ENCODE results near the gene ARID5A. TPM values are rescaled to one million over a fixed set of nuclear protein-coding genes. Genes with fewer than 3 reads are reported as not detected.

Gene ARID5A
- total RNA-seq, 2 donors from 2014 or later: 81.4 to 115 TPM

- H3K4me3 Mint-ChIP-seq: peak overlapping the region; percentile 34
- no peaks in the 10 kb centered on the region for H3K9me3 Mint-ChIP-seq
- H3K27ac Mint-ChIP-seq: peak overlapping the region; percentile 50 to 83
- H3K27me3 Mint-ChIP-seq: no peaks in the 10 kb centered on the region
- DNase-seq (ENCODE audit: low spot score) (no peak), ATAC-seq (peak; percentile 41)
- peaks cover 18 to 26% of the 10 kb centered on the region in 2 donors for H3K4me1 Mint-ChIP-seq (ENCODE audit: low read depth in 2 of 2)
- no peaks in the 10 kb centered on the region for H3K36me3 Mint-ChIP-seq
These were observed 34.4 kb upstream of the ARID5A start for GRCh38 chr2:96501886-96502810.

GRCh38 chr2:96502891-96503636, 33.5 kb upstream of the ARID5A start:
- no peaks in the 10 kb centered on the region for H3K9me3 Mint-ChIP-seq
- H3K36me3 Mint-ChIP-seq: no peaks in the 10 kb centered on the region
- H3K4me3 Mint-ChIP-seq: no peak overlapping the region
- DNase-seq (ENCODE audit: low spot score) (no peak), ATAC-seq (no peak)
- H3K4me1 Mint-ChIP-seq (ENCODE audit: low read depth in 2 of 2): peaks cover 25 to 29% of the 10 kb centered on the region in 2 donors
- no peak overlapping the region for H3K27ac Mint-ChIP-seq
- H3K27me3 Mint-ChIP-seq: no peaks in the 10 kb centered on the region

- H3K4me3 Mint-ChIP-seq: no peak overlapping the region
- no peak for DNase-seq (ENCODE audit: low spot score)
- no peaks in the 10 kb centered on the region for H3K9me3 Mint-ChIP-seq
- peaks cover 26 to 27% of the 10 kb centered on the region in 2 donors for H3K4me1 Mint-ChIP-seq (ENCODE audit: low read depth in 2 of 2)
- no peak overlapping the region for H3K27ac Mint-ChIP-seq
- no peaks in the 10 kb centered on the region for H3K36me3 Mint-ChIP-seq
- H3K27me3 Mint-ChIP-seq: no peaks in the 10 kb centered on the region
- ATAC-seq: no peak
These were observed 32.8 kb upstream of the ARID5A start for GRCh38 chr2:96503637-96504243.

- H3K36me3 Mint-ChIP-seq: no peaks in the 10 kb centered on the region
- ATAC-seq: no peak
These were observed 31.2 kb upstream of the ARID5A start, which contains the start of gene NEURL3 for GRCh38 chr2:96505231-96505889. Gene NEURL3 (minus strand): TSS chr2:96505357. CDS start chr2:96505286, 71 bp downstream.

GRCh38 chr2:96506016-96506906, 30.3 kb upstream of the ARID5A start:
- H3K9me3 Mint-ChIP-seq: no peaks in the 10 kb centered on the region
- H3K4me1 Mint-ChIP-seq (ENCODE audit: low read depth in 2 of 2): peaks cover 34 to 45% of the 10 kb centered on the region in 2 donors
- ATAC-seq (no peak), DNase-seq (ENCODE audit: low spot score) (no peak)
- H3K27me3 Mint-ChIP-seq: peaks cover 14 to 17% of the 10 kb centered on the region in 2 donors
- H3K4me3 Mint-ChIP-seq: no peak overlapping the region
- H3K27ac Mint-ChIP-seq: no peak overlapping the region
- no peaks in the 10 kb centered on the region for H3K36me3 Mint-ChIP-seq

More at GRCh38 chr2:96505231-96505889, 31.2 kb upstream of the ARID5A start, which contains the start of gene NEURL3:
- Mint-ChIP-seq H3K27ac (no peak within 1 kb of the TSS), H3K9me3 (no peaks in the 10 kb centered on the region), H3K27me3 (peaks cover 5 to 8% of the 10 kb centered on the region in 2 donors), H3K4me3 (no peak within 1 kb of the TSS), H3K4me1 (ENCODE audit: low read depth in 2 of 2) (peaks cover 38 to 41% of the 10 kb centered on the region in 2 donors)
- no peak for DNase-seq (ENCODE audit: low spot score)

- peaks cover 16 to 19% of the 10 kb centered on the region in 2 donors for H3K27me3 Mint-ChIP-seq
- no peaks in the 10 kb centered on the region for H3K36me3 Mint-ChIP-seq
- H3K27ac Mint-ChIP-seq: no peak overlapping the region
- peaks cover 29 to 42% of the 10 kb centered on the region in 2 donors for H3K4me1 Mint-ChIP-seq (ENCODE audit: low read depth in 2 of 2)
- ATAC-seq (no peak), DNase-seq (ENCODE audit: low spot score) (no peak)
- H3K9me3 Mint-ChIP-seq: no peaks in the 10 kb centered on the region
- peak overlapping the region; percentile 73 for H3K4me3 Mint-ChIP-seq
These were observed 29.7 kb upstream of the ARID5A start for GRCh38 chr2:96506907-96507240.

GRCh38 chr2:96507957-96508520, 28.5 kb upstream of the ARID5A start:
- H3K27me3 Mint-ChIP-seq: peaks cover 16 to 22% of the 10 kb centered on the region in 2 donors
- peak overlapping the region in 1 of 2 donors; percentile 62 for H3K27ac Mint-ChIP-seq
- no peaks in the 10 kb centered on the region for H3K9me3 Mint-ChIP-seq
- H3K4me3 Mint-ChIP-seq: peak overlapping the region; percentile 73
- peaks cover 25 to 39% of the 10 kb centered on the region in 2 donors for H3K4me1 Mint-ChIP-seq (ENCODE audit: low read depth in 2 of 2)
- ATAC-seq (peak; percentile 91 to 92), DNase-seq (ENCODE audit: low spot score) (peak; percentile 89)
- H3K36me3 Mint-ChIP-seq: no peaks in the 10 kb centered on the region

- peak overlapping the region; percentile 34 for H3K4me3 Mint-ChIP-seq
- no peaks in the 10 kb centered on the region for H3K9me3 Mint-ChIP-seq
- DNase-seq (ENCODE audit: low spot score): no peak
- H3K4me1 Mint-ChIP-seq (ENCODE audit: low read depth in 2 of 2): peaks cover 25 to 39% of the 10 kb centered on the region in 2 donors
- ATAC-seq: no peak
- no peaks in the 10 kb centered on the region for H3K36me3 Mint-ChIP-seq
- H3K27me3 Mint-ChIP-seq: peaks cover 16 to 22% of the 10 kb centered on the region in 2 donors
- H3K27ac Mint-ChIP-seq: peak overlapping the region in 1 of 2 donors; percentile 12
These were observed 27.9 kb upstream of the ARID5A start for GRCh38 chr2:96508521-96509113.

- peak overlapping the region; percentile 34 for H3K4me3 Mint-ChIP-seq
- H3K36me3 Mint-ChIP-seq: no peaks in the 10 kb centered on the region
- peak; percentile 76 to 84 for ATAC-seq
- H3K4me1 Mint-ChIP-seq (ENCODE audit: low read depth in 2 of 2): peaks cover 25 to 39% of the 10 kb centered on the region in 2 donors
- H3K27me3 Mint-ChIP-seq: peaks cover 16 to 22% of the 10 kb centered on the region in 2 donors
- peak; percentile 81 for DNase-seq (ENCODE audit: low spot score)
- peak overlapping the region in 1 of 2 donors; percentile 12 for H3K27ac Mint-ChIP-seq
- no peaks in the 10 kb centered on the region for H3K9me3 Mint-ChIP-seq
These were observed 27.3 kb upstream of the ARID5A start for GRCh38 chr2:96509114-96509846.

GRCh38 chr2:96509847-96510230, 26.7 kb upstream of the ARID5A start:
- Mint-ChIP-seq H3K36me3 (no peaks in the 10 kb centered on the region), H3K27ac (peak overlapping the region in 1 of 2 donors; percentile 64), H3K4me3 (peak overlapping the region; percentile 32), H3K4me1 (ENCODE audit: low read depth in 2 of 2) (peaks cover 25 to 39% of the 10 kb centered on the region in 2 donors), H3K27me3 (peaks cover 16 to 22% of the 10 kb centered on the region in 2 donors), H3K9me3 (no peaks in the 10 kb centered on the region)
- ATAC-seq (no peak), DNase-seq (ENCODE audit: low spot score) (no peak)

GRCh38 chr2:96510931-96511595, 25.5 kb upstream of the ARID5A start:
- DNase-seq (ENCODE audit: low spot score) (no peak), ATAC-seq (no peak)
- Mint-ChIP-seq H3K36me3 (peaks cover 2% of the 10 kb centered on the region), H3K27ac (peak overlapping the region; percentile 6 to 64), H3K27me3 (peaks cover 16 to 22% of the 10 kb centered on the region in 2 donors), H3K4me3 (no peak overlapping the region), H3K4me1 (ENCODE audit: low read depth in 2 of 2) (peaks cover 20 to 30% of the 10 kb centered on the region in 2 donors), H3K9me3 (no peaks in the 10 kb centered on the region)
